Measurements from ENCODE around the gene ODAD4. TPM values are rescaled to one million over a fixed set of nuclear protein-coding genes. Genes with fewer than 3 reads are reported as not detected.

The ODAD4 gene
- total and polyA plus RNA-seq, 2 of the 8 experiments (the other 6 are each of a cell fraction or from before 2014, with no cell fraction given): 0.48 to 1.3 TPM

DNA sequence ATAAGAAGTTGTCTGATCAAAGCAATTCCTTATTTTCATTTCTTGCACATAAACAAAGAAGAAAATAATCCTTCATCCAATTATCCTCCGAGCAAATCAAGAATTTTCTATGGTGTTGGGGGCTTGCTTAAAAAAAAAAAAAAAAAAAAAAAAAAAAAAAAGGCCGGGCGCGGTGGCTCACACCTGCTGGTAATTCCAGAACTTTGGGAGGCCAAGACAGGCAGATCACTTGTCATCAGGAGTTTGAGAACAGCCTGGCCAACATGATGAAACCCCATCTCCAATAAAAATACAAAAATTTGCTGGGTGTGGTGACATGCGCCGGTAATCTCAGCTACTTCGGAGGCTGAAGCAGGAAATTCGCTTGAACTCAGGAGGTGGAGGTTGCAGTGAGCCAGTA lies 55.5 kb downstream of the ODAD4 start:
- CTCF ChIA-PET (ENCODE audit: partially characterized antibody): interaction anchor here (0.7 to 1.8 kb wide), 3 partner anchors 23 to 420 kb away, joined by 4 to 6 read pairs (median 4); no protein-coding TSS in a partner anchor
- Histone ChIP-seq H3K9me3 (ENCODE audit: insufficient read depth in 2 of 2, low read depth in 1 of 2, low read length in 1 of 2) (no peaks in the 10 kb centered on the region), H3K4me1 (replicated peaks in 1 of 4; ENCODE audit: control insufficient read depth in 3 of 4, insufficient read depth in 4 of 4, low read length in 3 of 4) (no peaks in the 10 kb centered on the region), H3K14ac (ENCODE audit: insufficient read length) (no peak overlapping the region), H2AK5ac (ENCODE audit: low read depth, low read length) (no peak overlapping the region), H4K5ac (ENCODE audit: insufficient read length, low read depth, low read length) (no peak overlapping the region), H3K4ac (replicated peaks; ENCODE audit: insufficient read length, low read depth, low read length) (no peak overlapping the region), H2BK5ac (ENCODE audit: low read depth, low read length) (no peak overlapping the region), H2BK20ac (ENCODE audit: low read length) (no peak overlapping the region), H3K23ac (ENCODE audit: insufficient read length) (no peak overlapping the region), H3K4me3 (ENCODE audit: extremely low read depth in 1 of 4, insufficient read depth in 2 of 4, low read depth in 3 of 4, low read length in 4 of 4) (no peak overlapping the region), H2BK15ac (ENCODE audit: low read length) (no peak overlapping the region), H3K4me2 (ENCODE audit: insufficient read depth in 1 of 2, low read depth in 2 of 2, low read length in 2 of 2) (no peak overlapping the region), H3K23me2 (ENCODE audit: low read depth, low read length) (no peaks in the 10 kb centered on the region; the same call in 1 of the 2 replicates), H2AFZ (ENCODE audit: low read length) (no peak overlapping the region), H4K8ac (ENCODE audit: extremely low read depth, insufficient read depth, low read length) (no peak overlapping the region), H3K27me3 (replicated peaks in 1 of 4; ENCODE audit: control insufficient read depth in 3 of 4, extremely low read depth in 1 of 4, insufficient read depth in 3 of 4, low read length in 3 of 4) (no peaks in the 10 kb centered on the region; a peak in 1 of 7 replicates), H3K18ac (ENCODE audit: extremely low read depth, low read length) (no peak overlapping the region), H3K79me2 (ENCODE audit: control insufficient read depth in 1 of 2, insufficient read depth in 2 of 2, low read length in 2 of 2) (no peaks in the 10 kb centered on the region), H3K36me3 (ENCODE audit: control insufficient read depth in 2 of 4, insufficient read depth in 4 of 4, low read length in 3 of 4) (peaks cover 50 to 96% (median 77%) of the 10 kb centered on the region in 4 experiments), H3K27ac (ENCODE audit: low read depth, low read length) (no peak overlapping the region), H3K56ac (replicated peaks; ENCODE audit: insufficient read length, low read depth, low read length) (no peak overlapping the region), H3K79me1 (ENCODE audit: low read depth, low read length) (no peaks in the 10 kb centered on the region), H2BK12ac (ENCODE audit: low read depth, low read length) (no peak overlapping the region), H3K9ac (replicated peaks in 1 of 4; ENCODE audit: extremely low read depth in 1 of 4, low read depth in 3 of 4, low read length in 3 of 4) (no peak overlapping the region), H4K91ac (replicated peaks; ENCODE audit: insufficient read length, low read length) (no peak overlapping the region), H4K20me1 (replicated peaks in 1 of 2; ENCODE audit: control insufficient read depth in 1 of 2, insufficient read depth in 2 of 2, low read length in 2 of 2) (peaks cover 7% of the 10 kb centered on the region in 2 experiments), H2BK120ac (replicated peaks; ENCODE audit: low read depth, low read length) (no peak overlapping the region)
- no peak for DNase-seq (ENCODE audit: low read depth in 1 of 2, low spot score in 2 of 2)
- FAIRE-seq: no peak
- WGBS, 2 experiments (ENCODE audit: extremely low coverage in 1 of 2, insufficient coverage in 1 of 2, insufficient read length in 1 of 2, insufficient replicate concordance in 2 of 2, low coverage in 1 of 2, low lambda C conversion rate in 2 of 2, missing lambda C conversion rate in 1 of 2): 98% methylated on average over 5 of the region's 8 CpGs; no CpG with 5 or more reads in 1 of the 2 experiments
- POLR2A ChIA-PET (ENCODE audit: partially characterized antibody): interaction anchor here (1.2 kb wide), 1 partner anchor 16 kb away, joined by 3 read pairs; no protein-coding TSS in a partner anchor
- no peak for TF ChIP-seq TAF7 (optimal IDR thresholded peaks at IDR 0.05; ENCODE audit: borderline replicate concordance, low read depth, low read length)
- no peak for TF ChIP-seq SP1 (IDR thresholded peaks at IDR 0.05; ENCODE audit: low read depth, low read length)
- no peak for TF ChIP-seq YY1 (IDR thresholded peaks at IDR 0.05; ENCODE audit: low read depth, low read length)
- TF ChIP-seq BRCA1 (IDR thresholded peaks at IDR 0.05; ENCODE audit: low read depth, low read length): no peak
- TF ChIP-seq SIN3A (conservative IDR thresholded peaks at IDR 0.05 in 1 of 2, IDR thresholded peaks at IDR 0.05 in 1 of 2; ENCODE audit: low read depth in 1 of 2, low read length in 2 of 2): no peak
- TF ChIP-seq RFX5 (IDR thresholded peaks at IDR 0.05; ENCODE audit: borderline replicate concordance, low read depth, low read length): no peak
- no peak for TF ChIP-seq EZH2 (IDR thresholded peaks at IDR 0.05; ENCODE audit: low read depth, low read length, severe bottlenecking)
- no peak for TF ChIP-seq CREB1 (IDR thresholded peaks at IDR 0.05)

Data from H1 (cell line).